HG03565 (cell line): ENCODE results near the gene SIPA1.
A peak's percentile ranks its signal among the peaks of the same experiment; 100 is the strongest.

ENCODE experiments used
- ATAC-seq: cut with Tn5 transposase; IDR thresholded peaks from one replicate; pipeline ENCODE4 v1.9.1; 2021; ENCODE audit warnings: mild to moderate bottlenecking, moderate library complexity; ENCODE audit not compliant: unreplicated experiment

The SIPA1 gene

GRCh38 chr11:65606876-65607613 is 30.9 kb upstream of the SIPA1 start:
- no peak for ATAC-seq

- no peak for ATAC-seq
These were observed 30.1 kb upstream of the SIPA1 start for GRCh38 chr11:65607614-65608426.

- ATAC-seq = no peak
These were observed 28.7 kb upstream of the SIPA1 start for GRCh38 chr11:65609229-65609628.

GRCh38 chr11:65609665-65610064 is 28.2 kb upstream of the SIPA1 start:
- ATAC-seq = no peak

GRCh38 chr11:65610404-65610803 is 27.5 kb upstream of the SIPA1 start:
- ATAC-seq = no peak

- no peak for ATAC-seq
These were observed 26.7 kb upstream of the SIPA1 start for GRCh38 chr11:65611028-65611757.

- no peak for ATAC-seq
These were observed 25.9 kb upstream of the SIPA1 start for GRCh38 chr11:65611758-65612603.

GRCh38 chr11:65612691-65613090 is 25.2 kb upstream of the SIPA1 start:
- ATAC-seq = no peak

- no peak for ATAC-seq
These were observed 24.6 kb upstream of the SIPA1 start for GRCh38 chr11:65613091-65613928.

- peak; percentile 72 for ATAC-seq
These were observed 22.5 kb upstream of the SIPA1 start, which contains the start of gene PCNX3 for GRCh38 chr11:65615229-65615949. PCNX3 (plus strand) TSS chr11:65615776; CDS start chr11:65616312, 536 bp downstream.

- no peak for ATAC-seq
These were observed 21.8 kb upstream of the SIPA1 start for GRCh38 chr11:65615950-65616574.

- no peak for ATAC-seq
These were observed 21.3 kb upstream of the SIPA1 start for GRCh38 chr11:65616575-65617001.

GRCh38 chr11:65617136-65617850 is 20.6 kb upstream of the SIPA1 start:
- ATAC-seq = no peak

- no peak for ATAC-seq
These were observed 19.7 kb upstream of the SIPA1 start for GRCh38 chr11:65617990-65618751.

- ATAC-seq = no peak
These were observed 19.1 kb upstream of the SIPA1 start for GRCh38 chr11:65618763-65619162.

GRCh38 chr11:65619281-65619928 is 18.5 kb upstream of the SIPA1 start:
- ATAC-seq = no peak

GRCh38 chr11:65620666-65621065 is 17.2 kb upstream of the SIPA1 start:
- ATAC-seq = no peak
